Fibroblast of gingiva (primary cell): Measurements from ENCODE around the gene CNPY4.
A peak's percentile ranks its signal among the peaks of the same experiment; 100 is the strongest.

Experiments used
- DNase-seq: peaks from one replicate; pipeline ENCODE4 v3.0.0-alpha.2; 2011; ENCODE audit warnings: low read depth

CNPY4 gene

GRCh38 chr7:100119072-100119969 lies at the start of gene CNPY4, which contains the start of gene TAF6:
CNPY4 (plus strand) TSS chr7:100119634; CDS start chr7:100119745, 111 bp downstream.
TAF6 (minus strand) TSS chr7:100119358; CDS start chr7:100114209, 5,149 bp downstream.
- DNase-seq: peak; percentile 93

- no peak for DNase-seq
These were observed 49.4 kb upstream of the CNPY4 start for GRCh38 chr7:100069991-100070390.

- no peak for DNase-seq
These were observed 48.3 kb upstream of the CNPY4 start for GRCh38 chr7:100071018-100071723.

- DNase-seq: no peak
These were observed 47.0 kb upstream of the CNPY4 start for GRCh38 chr7:100072462-100072861.

GRCh38 chr7:100074841-100075240 lies 44.6 kb upstream of the CNPY4 start:
- no peak for DNase-seq

GRCh38 chr7:100075418-100075817 lies 44.0 kb upstream of the CNPY4 start:
- no peak for DNase-seq

GRCh38 chr7:100077205-100077604 lies 42.2 kb upstream of the CNPY4 start:
- no peak for DNase-seq

GRCh38 chr7:100079024-100079560 lies 40.3 kb upstream of the CNPY4 start:
- no peak for DNase-seq

GRCh38 chr7:100080907-100081534 lies 38.4 kb upstream of the CNPY4 start:
- DNase-seq: no peak

GRCh38 chr7:100081535-100082102 lies 37.8 kb upstream of the CNPY4 start, which contains the start of gene ZNF3:
ZNF3 (minus strand) TSS chr7:100081723; CDS start chr7:100077357, 4,366 bp downstream.
- peak; percentile 99 for DNase-seq

- DNase-seq: no peak
These were observed 36.5 kb upstream of the CNPY4 start for GRCh38 chr7:100082978-100083377.

- DNase-seq: no peak
These were observed 33.9 kb upstream of the CNPY4 start for GRCh38 chr7:100085515-100085914.

GRCh38 chr7:100087055-100087750 lies 32.2 kb upstream of the CNPY4 start:
- DNase-seq: peak; percentile 91

GRCh38 chr7:100088095-100088620 lies 31.3 kb upstream of the CNPY4 start:
- DNase-seq: no peak

GRCh38 chr7:100088621-100089457 lies 30.6 kb upstream of the CNPY4 start, which contains the start of gene COPS6:
COPS6 (plus strand) TSS chr7:100088969; CDS start chr7:100088991, 22 bp downstream.
- DNase-seq: peak; percentile 79

- no peak for DNase-seq
These were observed 29.8 kb upstream of the CNPY4 start for GRCh38 chr7:100089458-100090196.

- DNase-seq: no peak
These were observed 28.7 kb upstream of the CNPY4 start for GRCh38 chr7:100090527-100091410.
